ENCODE results near the gene DYSF. TPM values are rescaled to one million over a fixed set of nuclear protein-coding genes. Genes with fewer than 3 reads are reported as not detected.

The DYSF gene
- total RNA-seq, 4 donors from 2014 or later, result 3.7 to 18.7 (median 10.6) TPM

GRCh38 chr2:71588497-71589170, 135.3 kb downstream of the DYSF start:
- H3K27ac ChIP-seq, result no peak overlapping the region
- no peaks in the 10 kb centered on the region for H3K36me3 ChIP-seq
- in situ Hi-C loops (cut with MboI; ENCODE audit: low pct_ligation_motif_present in 1 of 4, low pct_unique_long_range_greater_than_20kb in 1 of 4, low sequenced_read_pairs in 3 of 4) (no loop called here), intact Hi-C loops (cut with DNase I; ENCODE audit: low total_unique reads) (no loop called here)
- no peaks in the 10 kb centered on the region for H3K27me3 ChIP-seq
- WGBS, 2 donors (ENCODE audit: low coverage in 1 of 2), result 40 to 65% methylated on average over 2 to 10 of the region's 10 CpGs
- H3K4me3 ChIP-seq, result no peak overlapping the region
- H3K9me3 ChIP-seq, result no peaks in the 10 kb centered on the region
- H3K4me1 ChIP-seq, result peaks cover 0 to 3% (median 0%) of the 10 kb centered on the region in 4 donors
- DNase-seq, result no peak
- no peak for TF ChIP-seq POLR2A (IDR thresholded peaks at IDR 0.05)
- TF ChIP-seq CTCF (IDR thresholded peaks at IDR 0.05), result no peak
- TF ChIP-seq EP300 (IDR thresholded peaks at IDR 0.05; ENCODE audit: low read depth), result no peak
- TF ChIP-seq POLR2AphosphoS5 (IDR thresholded peaks at IDR 0.05), result no peak

- intact Hi-C loops (cut with DNase I; ENCODE audit: low total_unique reads), result no loop called here
- in situ Hi-C loops (cut with MboI; ENCODE audit: low pct_ligation_motif_present in 1 of 4, low pct_unique_long_range_greater_than_20kb in 1 of 4, low sequenced_read_pairs in 3 of 4), result no loop called here
- DNase-seq, result no peak
These were observed 136.4 kb downstream of the DYSF start for GRCh38 chr2:71589763-71590162.

GRCh38 chr2:71591044-71591443, 137.7 kb downstream of the DYSF start:
- DNase-seq, result no peak
- no peaks in the 10 kb centered on the region for H3K9me3 ChIP-seq
- H3K36me3 ChIP-seq, result no peaks in the 10 kb centered on the region
- intact Hi-C loops (cut with DNase I; ENCODE audit: low total_unique reads), result no loop called here
- H3K27ac ChIP-seq, result no peak overlapping the region
- H3K4me1 ChIP-seq, result peaks cover 0 to 3% (median 0%) of the 10 kb centered on the region in 4 donors
- WGBS, 2 donors (ENCODE audit: low coverage in 1 of 2), result 75 to 81% methylated on average over 2 to 3 of the region's 3 CpGs
- no peak overlapping the region for H3K4me3 ChIP-seq
- TF ChIP-seq CTCF (IDR thresholded peaks at IDR 0.05) (no peak), EP300 (IDR thresholded peaks at IDR 0.05; ENCODE audit: low read depth) (no peak), POLR2AphosphoS5 (IDR thresholded peaks at IDR 0.05) (no peak), POLR2A (IDR thresholded peaks at IDR 0.05) (no peak)
- in situ Hi-C loops (cut with MboI; ENCODE audit: low pct_ligation_motif_present in 1 of 4, low pct_unique_long_range_greater_than_20kb in 1 of 4, low sequenced_read_pairs in 3 of 4), result no loop called here
- H3K27me3 ChIP-seq, result no peaks in the 10 kb centered on the region

More at GRCh38 chr2:71589763-71590162, 136.4 kb downstream of the DYSF start:
- no peaks in the 10 kb centered on the region for H3K27me3 ChIP-seq
- WGBS, 2 donors (ENCODE audit: low coverage in 1 of 2), result 84 to 92% methylated on average over 2 to 10 of the region's 10 CpGs
- H3K4me3 ChIP-seq, result no peak overlapping the region
- H3K27ac ChIP-seq, result no peak overlapping the region
- TF ChIP-seq EP300 (IDR thresholded peaks at IDR 0.05; ENCODE audit: low read depth) (no peak), POLR2AphosphoS5 (IDR thresholded peaks at IDR 0.05) (no peak), CTCF (IDR thresholded peaks at IDR 0.05) (no peak), POLR2A (IDR thresholded peaks at IDR 0.05) (no peak)
- H3K9me3 ChIP-seq, result no peaks in the 10 kb centered on the region
- no peaks in the 10 kb centered on the region for H3K36me3 ChIP-seq
- peaks cover 0 to 3% (median 0%) of the 10 kb centered on the region in 4 donors for H3K4me1 ChIP-seq

GRCh38 chr2:71592181-71592711, 138.9 kb downstream of the DYSF start:
- WGBS, 2 donors (ENCODE audit: low coverage in 1 of 2), result 58% methylated on average over 11 of the region's 12 CpGs; no CpG with 5 or more reads in 1 of the 2 donors
- intact Hi-C loops (cut with DNase I; ENCODE audit: low total_unique reads) (no loop called here), in situ Hi-C loops (cut with MboI; ENCODE audit: low pct_ligation_motif_present in 1 of 4, low pct_unique_long_range_greater_than_20kb in 1 of 4, low sequenced_read_pairs in 3 of 4) (no loop called here)
- peaks cover 0 to 3% (median 0%) of the 10 kb centered on the region in 4 donors for H3K4me1 ChIP-seq
- peak overlapping the region in 2 of 4 donors; percentile 10 to 17 for H3K27ac ChIP-seq
- no peak for DNase-seq
- no peaks in the 10 kb centered on the region for H3K36me3 ChIP-seq
- TF ChIP-seq POLR2A (IDR thresholded peaks at IDR 0.05) (no peak), CTCF (IDR thresholded peaks at IDR 0.05) (no peak), POLR2AphosphoS5 (IDR thresholded peaks at IDR 0.05) (no peak), EP300 (IDR thresholded peaks at IDR 0.05; ENCODE audit: low read depth) (no peak)
- H3K4me3 ChIP-seq, result no peak overlapping the region
- H3K27me3 ChIP-seq, result no peaks in the 10 kb centered on the region
- no peaks in the 10 kb centered on the region for H3K9me3 ChIP-seq

Data from transverse colon (tissue), 4 donors.